ENCODE measurements around the gene ABCA7.

The ABCA7 gene

GRCh38 chr19:1049800-1050199, 9.9 kb downstream of the ABCA7 start:
- no peak for TF ChIP-seq CTCF (conservative IDR thresholded peaks at IDR 0.05; ENCODE audit: low read depth, low read length)
- Histone ChIP-seq H3K4me2 (no peak overlapping the region), H3K4me1 (ENCODE audit: low read depth, poor library complexity, severe bottlenecking) (no peaks in the 10 kb centered on the region), H3K4me3 (IDR thresholded peaks at IDR 0.05; ENCODE audit: insufficient read depth, low read depth, low read length) (no peak overlapping the region), H2AFZ (ENCODE audit: low read depth) (no peak overlapping the region), H4K20me1 (ENCODE audit: insufficient read depth) (no peaks in the 10 kb centered on the region), H3K27me3 (ENCODE audit: insufficient read depth, low read depth) (no peaks in the 10 kb centered on the region), H3K79me2 (ENCODE audit: insufficient read depth, low read depth) (no peaks in the 10 kb centered on the region), H3K36me3 (ENCODE audit: insufficient read depth) (no peaks in the 10 kb centered on the region), H3K9ac (no peak overlapping the region), H3K27ac (no peak overlapping the region)

DNA sequence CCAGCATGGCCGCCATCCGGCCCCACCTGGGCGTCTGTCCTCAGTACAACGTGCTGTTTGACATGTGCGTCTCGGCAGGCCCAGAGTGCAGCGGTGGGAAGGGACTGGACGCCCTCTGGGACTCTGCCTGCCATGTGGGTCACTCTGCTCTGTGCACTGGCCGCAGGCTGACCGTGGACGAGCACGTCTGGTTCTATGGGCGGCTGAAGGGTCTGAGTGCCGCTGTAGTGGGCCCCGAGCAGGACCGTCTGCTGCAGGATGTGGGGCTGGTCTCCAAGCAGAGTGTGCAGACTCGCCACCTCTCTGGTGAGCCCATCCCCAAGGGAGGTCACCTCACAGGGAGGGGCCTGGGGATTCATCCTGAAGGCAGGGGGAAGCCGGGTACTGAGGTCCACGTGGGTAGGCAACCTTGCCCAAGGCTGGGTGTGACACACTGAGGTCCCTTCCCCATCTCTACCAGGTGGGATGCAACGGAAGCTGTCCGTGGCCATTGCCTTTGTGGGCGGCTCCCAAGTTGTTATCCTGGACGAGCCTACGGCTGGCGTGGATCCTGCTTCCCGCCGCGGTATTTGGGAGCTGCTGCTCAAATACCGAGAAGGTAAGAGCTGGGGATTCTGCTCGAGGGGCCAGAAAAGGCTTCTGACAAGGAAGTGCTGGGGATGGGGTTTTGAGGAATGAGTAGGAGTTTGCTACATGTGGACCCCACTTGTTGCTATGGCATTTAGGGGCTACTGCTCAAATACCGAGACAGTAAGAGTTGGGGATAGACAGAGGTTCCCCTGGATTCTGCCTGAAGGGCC, 11.3 kb downstream of the ABCA7 start:
- Histone ChIP-seq H2AFZ (ENCODE audit: low read depth) (no peak overlapping the region), H4K20me1 (ENCODE audit: insufficient read depth) (no peaks in the 10 kb centered on the region), H3K27me3 (ENCODE audit: insufficient read depth, low read depth) (no peaks in the 10 kb centered on the region), H3K9ac (no peak overlapping the region), H3K4me2 (no peak overlapping the region), H3K79me2 (ENCODE audit: insufficient read depth, low read depth) (no peaks in the 10 kb centered on the region), H3K27ac (no peak overlapping the region), H3K4me1 (ENCODE audit: low read depth, poor library complexity, severe bottlenecking) (no peaks in the 10 kb centered on the region), H3K36me3 (ENCODE audit: insufficient read depth) (no peaks in the 10 kb centered on the region), H3K4me3 (IDR thresholded peaks at IDR 0.05; ENCODE audit: insufficient read depth, low read depth, low read length) (no peak overlapping the region)
- TF ChIP-seq CTCF (conservative IDR thresholded peaks at IDR 0.05; ENCODE audit: low read depth, low read length) = no peak

DNA sequence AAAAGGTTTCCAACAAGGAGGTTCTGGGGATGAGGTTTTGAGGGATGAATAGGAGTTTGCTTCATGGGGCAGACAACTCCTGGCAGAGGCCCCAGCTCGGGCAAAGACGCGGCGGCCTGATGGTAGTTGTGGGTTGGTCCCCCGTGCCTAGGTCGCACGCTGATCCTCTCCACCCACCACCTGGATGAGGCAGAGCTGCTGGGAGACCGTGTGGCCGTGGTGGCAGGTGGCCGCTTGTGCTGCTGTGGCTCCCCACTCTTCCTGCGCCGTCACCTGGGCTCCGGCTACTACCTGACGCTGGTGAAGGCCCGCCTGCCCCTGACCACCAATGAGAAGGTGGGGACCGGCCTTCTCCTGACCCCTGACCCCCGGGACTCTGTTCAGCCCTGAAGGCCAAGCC, 11.9 kb downstream of the ABCA7 start:
- Histone ChIP-seq H3K27ac (no peak overlapping the region), H3K4me3 (IDR thresholded peaks at IDR 0.05; ENCODE audit: insufficient read depth, low read depth, low read length) (no peak overlapping the region), H2AFZ (ENCODE audit: low read depth) (no peak overlapping the region), H3K9ac (no peak overlapping the region), H3K27me3 (ENCODE audit: insufficient read depth, low read depth) (no peaks in the 10 kb centered on the region), H3K36me3 (ENCODE audit: insufficient read depth) (no peaks in the 10 kb centered on the region), H3K4me2 (no peak overlapping the region), H4K20me1 (ENCODE audit: insufficient read depth) (no peaks in the 10 kb centered on the region), H3K4me1 (ENCODE audit: low read depth, poor library complexity, severe bottlenecking) (no peaks in the 10 kb centered on the region), H3K79me2 (ENCODE audit: insufficient read depth, low read depth) (no peaks in the 10 kb centered on the region)
- no peak for TF ChIP-seq CTCF (conservative IDR thresholded peaks at IDR 0.05; ENCODE audit: low read depth, low read length)

GRCh38 chr19:1052349-1052975, 12.6 kb downstream of the ABCA7 start:
- Histone ChIP-seq H2AFZ (ENCODE audit: low read depth) (no peak overlapping the region), H3K27me3 (ENCODE audit: insufficient read depth, low read depth) (no peaks in the 10 kb centered on the region), H3K4me3 (IDR thresholded peaks at IDR 0.05; ENCODE audit: insufficient read depth, low read depth, low read length) (no peak overlapping the region), H3K4me1 (ENCODE audit: low read depth, poor library complexity, severe bottlenecking) (no peaks in the 10 kb centered on the region), H3K36me3 (ENCODE audit: insufficient read depth) (no peaks in the 10 kb centered on the region), H3K79me2 (ENCODE audit: insufficient read depth, low read depth) (no peaks in the 10 kb centered on the region), H3K9ac (no peak overlapping the region), H3K4me2 (no peak overlapping the region), H4K20me1 (ENCODE audit: insufficient read depth) (no peaks in the 10 kb centered on the region), H3K27ac (no peak overlapping the region)
- no peak for TF ChIP-seq CTCF (conservative IDR thresholded peaks at IDR 0.05; ENCODE audit: low read depth, low read length)

Measured in KMS-11 (cell line).